Activated B cell treated with CpG ODN at 0.5 μM for 24 hours (primary cell): Measurements from ENCODE around the gene ADAMTS16. TPM values are rescaled to one million over a fixed set of nuclear protein-coding genes. Genes with fewer than 3 reads are reported as not detected.

Experiments
- ATAC-seq: fragments of 200-7000 bp; cut with Tn5 transposase; one replicate; pipeline ENCODE4 v1.10.0; 2021; ENCODE audit warnings: low read depth, mild to moderate bottlenecking, moderate library complexity
- CTCF ChIA-PET: fragments of 350-600 bp; sonication (Branson Sonifier 250); formaldehyde crosslinking; loops from one replicate; lab custom pipeline; 2021; ENCODE audit warnings: antibody characterized with exemption; lab: Charles Lee
- POLR2A ChIA-PET: fragments of 350-600 bp; sonication (Branson Sonifier 250); formaldehyde crosslinking; loops from one replicate; lab custom pipeline; 2021; ENCODE audit warnings: antibody characterized with exemption; lab: Charles Lee
- DNase-seq: peaks from one replicate; pipeline ENCODE4 v3.0.0; 2022
- H3K27ac Mint-ChIP-seq: one replicate; pipeline ENCODE4 v1.8.0; 2020; ENCODE audit warnings: mixed read lengths
- H3K27me3 Mint-ChIP-seq: one replicate; pipeline ENCODE4 v1.8.0; 2021; ENCODE audit warnings: mixed read lengths
- H3K36me3 Mint-ChIP-seq: one replicate; pipeline ENCODE4 v1.8.0; 2021; ENCODE audit warnings: low read depth, mixed read lengths
- H3K4me1 Mint-ChIP-seq: one replicate; pipeline ENCODE4 v1.8.0; 2021; ENCODE audit warnings: mixed read lengths
- H3K4me3 Mint-ChIP-seq: one replicate; pipeline ENCODE4 v1.8.0; 2020; ENCODE audit warnings: mild to moderate bottlenecking, mixed read lengths
- H3K9me3 Mint-ChIP-seq: one replicate; pipeline ENCODE4 v1.8.0; 2020; ENCODE audit warnings: mixed read lengths
- intact Hi-C: fragments of 100-400 bp; cut with micrococcal nuclease; formaldehyde crosslinking; loops from one replicate; pipeline ENCODE4 v1.15.1; 2024
- total RNA-seq: library from RNA; stranded (reverse); gene quantifications from 2 replicates; pipeline ENCODE4 v1.2.3, GENCODE V29; 2022
- TF ChIP-seq, protein P1 (sequence below): fragments of 200-600 bp; IDR thresholded peaks from one replicate; pipeline ENCODE4 v1.8.0; 2022; ENCODE audit warnings: antibody characterized with exemption, mild to moderate bottlenecking

ADAMTS16 gene
- total RNA-seq, 1 donor from 2014 or later, result not detected

GRCh38 chr5:5235685-5236084 is 95.6 kb downstream of the ADAMTS16 start:
- Mint-ChIP-seq H3K36me3 (no peaks in the 10 kb centered on the region), H3K27me3 (peaks cover 3% of the 10 kb centered on the region), H3K27ac (no peak overlapping the region), H3K4me1 (no peaks in the 10 kb centered on the region), H3K4me3 (no peak overlapping the region), H3K9me3 (no peaks in the 10 kb centered on the region)
- intact Hi-C loops, result no loop called here
- ATAC-seq (no peak), DNase-seq (no peak)
- ChIA-PET POLR2A (no interaction called here), CTCF (no interaction called here)
- TF ChIP-seq, protein P1, sequence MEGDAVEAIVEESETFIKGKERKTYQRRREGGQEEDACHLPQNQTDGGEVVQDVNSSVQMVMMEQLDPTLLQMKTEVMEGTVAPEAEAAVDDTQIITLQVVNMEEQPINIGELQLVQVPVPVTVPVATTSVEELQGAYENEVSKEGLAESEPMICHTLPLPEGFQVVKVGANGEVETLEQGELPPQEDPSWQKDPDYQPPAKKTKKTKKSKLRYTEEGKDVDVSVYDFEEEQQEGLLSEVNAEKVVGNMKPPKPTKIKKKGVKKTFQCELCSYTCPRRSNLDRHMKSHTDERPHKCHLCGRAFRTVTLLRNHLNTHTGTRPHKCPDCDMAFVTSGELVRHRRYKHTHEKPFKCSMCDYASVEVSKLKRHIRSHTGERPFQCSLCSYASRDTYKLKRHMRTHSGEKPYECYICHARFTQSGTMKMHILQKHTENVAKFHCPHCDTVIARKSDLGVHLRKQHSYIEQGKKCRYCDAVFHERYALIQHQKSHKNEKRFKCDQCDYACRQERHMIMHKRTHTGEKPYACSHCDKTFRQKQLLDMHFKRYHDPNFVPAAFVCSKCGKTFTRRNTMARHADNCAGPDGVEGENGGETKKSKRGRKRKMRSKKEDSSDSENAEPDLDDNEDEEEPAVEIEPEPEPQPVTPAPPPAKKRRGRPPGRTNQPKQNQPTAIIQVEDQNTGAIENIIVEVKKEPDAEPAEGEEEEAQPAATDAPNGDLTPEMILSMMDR, result no peak

- Mint-ChIP-seq H3K27ac (no peak overlapping the region), H3K9me3 (no peaks in the 10 kb centered on the region), H3K36me3 (no peaks in the 10 kb centered on the region), H3K4me1 (no peaks in the 10 kb centered on the region), H3K4me3 (no peak overlapping the region), H3K27me3 (peaks cover 3% of the 10 kb centered on the region)
- intact Hi-C loops, result no loop called here
- ATAC-seq (no peak), DNase-seq (no peak)
- TF ChIP-seq, protein P1, result no peak
- ChIA-PET POLR2A (no interaction called here), CTCF (no interaction called here)
These were observed 99.1 kb downstream of the ADAMTS16 start for GRCh38 chr5:5239191-5239590.

DNA sequence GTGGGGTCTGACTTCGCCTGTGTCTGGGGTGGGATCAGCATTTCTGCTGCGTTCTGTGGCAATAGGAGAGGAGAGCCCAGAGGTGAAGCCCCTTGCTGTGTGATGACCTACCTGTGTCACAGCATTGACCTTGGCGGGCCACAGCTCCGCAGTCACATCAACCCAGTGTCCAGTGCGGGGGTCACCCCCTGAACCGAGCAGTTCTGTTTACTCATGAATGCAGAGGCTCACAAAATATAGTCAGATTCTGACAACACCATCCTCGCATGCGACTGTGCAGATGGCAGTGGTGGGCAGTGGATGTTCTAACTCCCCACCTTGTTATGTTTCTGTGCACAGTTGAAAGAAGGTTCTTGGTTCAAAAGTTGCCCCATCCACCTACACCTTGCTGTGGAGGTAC is 100.1 kb downstream of the ADAMTS16 start:
- POLR2A ChIA-PET, result no interaction called here
- DNase-seq, result no peak
- TF ChIP-seq, protein P1, result no peak

DNA sequence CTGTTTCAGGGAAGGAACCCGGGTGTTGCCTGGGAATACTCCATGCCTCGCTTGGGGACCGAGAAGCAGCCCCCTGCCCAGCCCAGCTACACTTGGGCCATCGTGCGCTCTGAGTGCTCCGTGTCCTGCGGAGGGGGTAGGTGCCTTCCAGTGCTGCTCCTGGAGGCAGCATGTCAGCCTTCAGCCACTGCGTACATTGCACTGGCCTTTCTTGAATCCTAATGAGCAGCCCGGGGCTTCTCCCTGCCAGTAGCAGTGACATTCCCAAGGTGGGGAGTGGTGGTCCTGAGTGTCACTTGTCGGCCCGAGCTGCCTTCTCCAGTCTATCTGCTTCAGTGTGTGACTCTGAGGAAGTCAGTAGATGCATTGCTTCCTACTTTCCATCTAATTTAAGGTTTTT is 101.9 kb downstream of the ADAMTS16 start:
- no peak overlapping the region for H3K27ac Mint-ChIP-seq
- CTCF ChIA-PET, result no interaction called here
- intact Hi-C loops, result no loop called here

More for the DNA sequence above, 100.1 kb downstream of the ADAMTS16 start:
- no peak overlapping the region for H3K4me3 Mint-ChIP-seq
- ATAC-seq, result no peak
- no peak overlapping the region for H3K27ac Mint-ChIP-seq
- CTCF ChIA-PET, result no interaction called here
- H3K9me3 Mint-ChIP-seq, result no peaks in the 10 kb centered on the region
- H3K4me1 Mint-ChIP-seq, result no peaks in the 10 kb centered on the region
- intact Hi-C loops, result no loop called here
- peaks cover 3% of the 10 kb centered on the region for H3K27me3 Mint-ChIP-seq
- no peaks in the 10 kb centered on the region for H3K36me3 Mint-ChIP-seq

GRCh38 chr5:5246736-5247135 is 106.6 kb downstream of the ADAMTS16 start:
- ChIA-PET POLR2A (no interaction called here), CTCF (no interaction called here)
- Mint-ChIP-seq H3K9me3 (no peaks in the 10 kb centered on the region), H3K27me3 (no peaks in the 10 kb centered on the region), H3K36me3 (no peaks in the 10 kb centered on the region), H3K27ac (no peak overlapping the region), H3K4me1 (no peaks in the 10 kb centered on the region), H3K4me3 (no peak overlapping the region)
- intact Hi-C loops, result no loop called here
- TF ChIP-seq, protein P1, result no peak
- ATAC-seq (no peak), DNase-seq (no peak)

More for the DNA sequence above, 101.9 kb downstream of the ADAMTS16 start:
- Mint-ChIP-seq H3K4me1 (no peaks in the 10 kb centered on the region), H3K27me3 (peaks cover 3% of the 10 kb centered on the region), H3K4me3 (no peak overlapping the region), H3K36me3 (no peaks in the 10 kb centered on the region), H3K9me3 (no peaks in the 10 kb centered on the region)
- ATAC-seq, result no peak
- no peak for DNase-seq
- POLR2A ChIA-PET, result no interaction called here
- TF ChIP-seq, protein P1, result no peak
